ENCODE measurements around the gene PRR23B.

DNA sequence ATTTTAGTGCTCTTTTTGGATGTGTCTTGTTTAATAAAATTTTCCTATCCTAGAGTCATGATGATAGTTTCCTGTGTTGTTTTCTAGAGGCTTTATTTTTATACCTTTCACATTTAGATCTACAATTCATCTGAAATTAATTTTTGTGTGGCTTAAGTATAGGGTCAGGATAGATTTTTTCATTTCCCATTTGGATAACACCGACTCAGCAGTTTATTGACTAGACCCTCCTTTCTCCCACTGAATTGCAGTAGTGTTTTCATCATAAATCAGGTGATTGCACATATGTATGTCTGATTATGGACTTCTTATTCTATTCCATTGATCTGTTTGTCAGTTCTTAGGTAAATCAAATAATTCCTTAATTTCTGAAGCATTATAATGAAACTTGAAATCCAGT is 25.0 kb downstream of the PRR23B start:
- TF ChIP-seq, protein P1, sequence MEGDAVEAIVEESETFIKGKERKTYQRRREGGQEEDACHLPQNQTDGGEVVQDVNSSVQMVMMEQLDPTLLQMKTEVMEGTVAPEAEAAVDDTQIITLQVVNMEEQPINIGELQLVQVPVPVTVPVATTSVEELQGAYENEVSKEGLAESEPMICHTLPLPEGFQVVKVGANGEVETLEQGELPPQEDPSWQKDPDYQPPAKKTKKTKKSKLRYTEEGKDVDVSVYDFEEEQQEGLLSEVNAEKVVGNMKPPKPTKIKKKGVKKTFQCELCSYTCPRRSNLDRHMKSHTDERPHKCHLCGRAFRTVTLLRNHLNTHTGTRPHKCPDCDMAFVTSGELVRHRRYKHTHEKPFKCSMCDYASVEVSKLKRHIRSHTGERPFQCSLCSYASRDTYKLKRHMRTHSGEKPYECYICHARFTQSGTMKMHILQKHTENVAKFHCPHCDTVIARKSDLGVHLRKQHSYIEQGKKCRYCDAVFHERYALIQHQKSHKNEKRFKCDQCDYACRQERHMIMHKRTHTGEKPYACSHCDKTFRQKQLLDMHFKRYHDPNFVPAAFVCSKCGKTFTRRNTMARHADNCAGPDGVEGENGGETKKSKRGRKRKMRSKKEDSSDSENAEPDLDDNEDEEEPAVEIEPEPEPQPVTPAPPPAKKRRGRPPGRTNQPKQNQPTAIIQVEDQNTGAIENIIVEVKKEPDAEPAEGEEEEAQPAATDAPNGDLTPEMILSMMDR (IDR thresholded peaks at IDR 0.05): no peak
- no peak for TF ChIP-seq EZH2 (IDR thresholded peaks at IDR 0.05; ENCODE audit: borderline replicate concordance, insufficient read depth, low read depth, low read length, poor library complexity, severe bottlenecking)

Measured in B cell (primary cell).